ENCODE results near the gene TMEM237.

- TF ChIP-seq CTCF (IDR thresholded peaks at IDR 0.05) (peak; percentile 48), ZFX (IDR thresholded peaks at IDR 0.05; ENCODE audit: borderline replicate concordance) (no peak)
Measured at GRCh38 chr2:201618744-201619662, 24.3 kb downstream of the TMEM237 start.
